Right lobe of liver (tissue), 6 donors: Measurements from ENCODE around the gene ATP6V0E1. TPM values are rescaled to one million over a fixed set of nuclear protein-coding genes. Genes with fewer than 3 reads are reported as not detected.

Source experiments
- ATAC-seq, 4 donors: fragments of 200-7000 bp; cut with Tn5 transposase; one replicate each; pipeline ENCODE4 v1.9.1; 2020; ENCODE audit warnings: mild to moderate bottlenecking in 4 of 4, moderate library complexity in 4 of 4
- DNase-seq, 3 donors: peaks; one replicate each; pipeline ENCODE4 v3.0.0-alpha.2; 2020
- H3K27ac ChIP-seq, 3 donors: fragments of 200-600 bp; one replicate each; pipeline ENCODE4 v1.8.0; 2022
- H3K27me3 ChIP-seq, 2 donors: fragments of 200-600 bp; one replicate each; pipeline ENCODE4 v1.8.0; 2022
- H3K36me3 ChIP-seq, 4 donors: fragments of 200-600 bp; sonication (generic) in 1 of 4; one replicate each; pipeline versions ENCODE4 v1.5.1 to v1.8.0; 2017 to 2022; ENCODE audit warnings: control low read depth in 1 of 4
- H3K4me1 ChIP-seq, 4 donors: fragments of 200-600 bp; sonication (generic) in 1 of 4; one replicate each; pipeline versions ENCODE4 v1.5.1 to v1.8.0; 2017 to 2022; ENCODE audit warnings: control low read depth in 1 of 4
- H3K4me3 ChIP-seq, 3 donors: fragments of 200-600 bp; one replicate each; pipeline ENCODE4 v1.8.0; 2022
- H3K9me3 ChIP-seq, 4 donors: fragments of 200-600 bp; sonication (generic) in 1 of 4; one replicate each; pipeline versions ENCODE4 v1.5.1 to v1.8.0; 2017 to 2022; ENCODE audit warnings: control low read depth in 1 of 4
- POLR2A ChIP-seq: fragments of 450-650 bp; IDR thresholded peaks from one replicate; pipeline ENCODE4 v1.6.1; 2017; ENCODE audit warnings: antibody characterized with exemption, mild to moderate bottlenecking
- WGBS: methylation state at CpG from one replicate; pipeline ENCODE4 v1.1.6; 2018; ENCODE audit warnings: low coverage, low lambda C conversion rate; ENCODE audit not compliant: insufficient coverage; ENCODE audit errors: missing lambda C conversion rate; 5-methylcytosine and 5-hydroxymethylcytosine counted together
- intact Hi-C, 2 donors: fragments of 100-400 bp; cut with DNase I; formaldehyde crosslinking; loops; one replicate each; pipeline versions ENCODE4 v1.11.2 to v1.14.1; 2022
- total RNA-seq, 6 experiments: library from RNA; depleted of rRNA in 2 of 6; stranded (reverse); fragments of >200 nt in 2 of 6; fragmentation: NEBNext Ultra II Directional in 3 of 6; extraction: Animal tissue kit (Norgen Biotek cat#: 25700) in 3 of 6; gene quantifications; one replicate each; pipeline versions ENCODE4 v1.1.0 to v1.2.4, GENCODE V29; 2016 to 2023
- TF ChIP-seq, protein P1 (sequence below), 4 donors: fragments of 200-600 bp in 3 of 4; fragments of 450-650 bp in 1 of 4; IDR thresholded peaks; one replicate each; pipeline versions ENCODE4 v1.5.1 to v1.8.0; 2016 to 2022; ENCODE audit warnings: antibody characterized with exemption in 4 of 4, mild to moderate bottlenecking in 2 of 4
- donor health status: DM: no; HTN: yes; CAD: no.
- donor health status: DM: no; HTN: no; CAD: no.
- donor health status: DM: no; HTN: no; CAD: no.
- donor health status: DM: no; HTN: yes; CAD: no.
- donor health status: DM: no; HTN: yes; CAD: no.

Gene ATP6V0E1
- total RNA-seq, 6 experiments from 2014 or later = 83.1 to 202 (median 116) TPM

DNA sequence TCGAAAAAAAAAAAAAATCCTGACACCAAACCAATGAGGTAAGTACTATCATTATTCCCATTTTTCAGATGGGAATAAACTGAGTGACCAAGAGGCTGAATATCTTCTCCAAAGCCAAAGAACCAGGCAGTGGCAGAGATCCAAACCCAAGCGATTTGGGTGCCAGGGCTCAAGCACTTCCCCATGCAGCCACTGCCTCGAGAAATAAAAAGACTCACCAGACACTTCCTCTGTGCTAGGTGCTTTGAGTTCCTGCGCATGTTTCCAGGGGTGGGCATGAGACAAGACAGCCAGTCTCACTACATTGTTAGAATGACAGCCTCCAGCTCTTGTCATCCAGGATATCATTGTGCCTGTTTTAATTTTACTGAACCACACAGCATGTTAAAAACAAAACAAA lies 26.6 kb upstream of the ATP6V0E1 start:
- DNase-seq (no peak), ATAC-seq (no peak)
- H3K4me1 ChIP-seq = peaks cover 0 to 8% (median 0%) of the 10 kb centered on the region in 4 donors
- H3K36me3 ChIP-seq = peaks cover 0 to 2% (median 0%) of the 10 kb centered on the region in 4 donors
- H3K9me3 ChIP-seq = no peaks in the 10 kb centered on the region
- H3K27ac ChIP-seq = no peak overlapping the region
- intact Hi-C loops = no loop called here
- TF ChIP-seq POLR2A = no peak
- TF ChIP-seq, protein P1, sequence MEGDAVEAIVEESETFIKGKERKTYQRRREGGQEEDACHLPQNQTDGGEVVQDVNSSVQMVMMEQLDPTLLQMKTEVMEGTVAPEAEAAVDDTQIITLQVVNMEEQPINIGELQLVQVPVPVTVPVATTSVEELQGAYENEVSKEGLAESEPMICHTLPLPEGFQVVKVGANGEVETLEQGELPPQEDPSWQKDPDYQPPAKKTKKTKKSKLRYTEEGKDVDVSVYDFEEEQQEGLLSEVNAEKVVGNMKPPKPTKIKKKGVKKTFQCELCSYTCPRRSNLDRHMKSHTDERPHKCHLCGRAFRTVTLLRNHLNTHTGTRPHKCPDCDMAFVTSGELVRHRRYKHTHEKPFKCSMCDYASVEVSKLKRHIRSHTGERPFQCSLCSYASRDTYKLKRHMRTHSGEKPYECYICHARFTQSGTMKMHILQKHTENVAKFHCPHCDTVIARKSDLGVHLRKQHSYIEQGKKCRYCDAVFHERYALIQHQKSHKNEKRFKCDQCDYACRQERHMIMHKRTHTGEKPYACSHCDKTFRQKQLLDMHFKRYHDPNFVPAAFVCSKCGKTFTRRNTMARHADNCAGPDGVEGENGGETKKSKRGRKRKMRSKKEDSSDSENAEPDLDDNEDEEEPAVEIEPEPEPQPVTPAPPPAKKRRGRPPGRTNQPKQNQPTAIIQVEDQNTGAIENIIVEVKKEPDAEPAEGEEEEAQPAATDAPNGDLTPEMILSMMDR (IDR thresholded peaks at IDR 0.05) = no peak
- H3K27me3 ChIP-seq = no peaks in the 10 kb centered on the region
- no peak overlapping the region for H3K4me3 ChIP-seq
- WGBS = 76% methylated on average over 2 of the region's 4 CpGs

DNA sequence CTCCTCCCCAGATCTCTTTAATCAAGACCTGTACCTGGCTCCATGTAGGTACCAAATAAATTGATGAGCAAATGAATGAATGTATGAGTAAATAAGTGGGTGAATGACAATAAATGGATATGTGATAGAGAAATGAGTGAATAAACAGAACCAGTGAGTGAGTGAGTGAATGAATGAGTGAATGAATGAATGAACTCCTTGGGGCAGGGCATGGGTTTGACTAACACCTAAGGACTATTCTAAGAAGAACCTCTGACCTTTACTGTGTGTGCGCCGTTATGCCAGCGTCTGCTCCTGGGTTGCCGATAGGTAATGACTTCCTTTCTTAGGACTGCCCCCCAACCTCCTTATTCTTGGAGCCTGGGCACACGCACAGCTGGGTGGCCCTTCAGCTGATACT lies 26.1 kb upstream of the ATP6V0E1 start:
- WGBS = 54% methylated on average over 5 of the region's 5 CpGs

DNA sequence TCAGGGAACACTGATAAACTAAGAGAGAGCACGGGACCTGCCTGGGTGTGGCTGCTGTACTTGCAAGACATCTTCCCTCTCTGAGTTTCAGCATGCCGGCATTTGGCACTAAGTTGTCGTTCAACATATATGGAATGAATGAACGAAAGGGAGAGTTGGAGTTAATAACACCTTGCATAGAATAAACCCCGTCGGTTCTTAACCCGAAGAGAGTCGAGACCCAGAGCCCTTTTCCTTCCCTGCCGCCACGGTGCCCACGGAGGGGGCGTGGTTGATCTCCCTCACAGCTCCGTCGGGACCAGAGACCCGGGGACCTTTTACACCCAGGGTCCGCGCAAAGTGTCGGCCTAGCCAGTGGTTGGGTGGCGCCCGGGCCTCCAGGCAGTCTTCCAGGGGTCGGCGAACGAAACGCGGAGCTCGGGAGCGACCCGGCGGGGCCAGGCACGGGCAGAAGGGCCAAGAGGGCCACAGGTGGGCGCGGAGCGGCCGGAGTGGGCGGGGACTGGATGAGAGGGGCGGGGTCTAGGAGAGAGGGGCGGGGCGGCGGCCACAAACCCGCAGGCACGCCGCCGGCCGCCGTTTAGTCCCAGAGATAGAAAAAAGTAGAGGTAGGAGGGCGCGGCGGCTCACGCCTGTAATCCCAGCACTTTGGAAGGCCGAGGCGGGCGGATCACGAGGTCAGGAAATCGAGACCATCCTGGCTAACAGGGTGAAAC lies 25.1 kb upstream of the ATP6V0E1 start:
- H3K4me1 ChIP-seq = peaks cover 0 to 8% (median 0%) of the 10 kb centered on the region in 4 donors
- H3K27me3 ChIP-seq = no peaks in the 10 kb centered on the region
- H3K9me3 ChIP-seq = no peaks in the 10 kb centered on the region
- DNase-seq (peak; percentile 78 to 83 (median 80)), ATAC-seq (peak; percentile 85 to 93 (median 89))
- peak overlapping the region; percentile 54 to 70 (median 60) for H3K27ac ChIP-seq
- intact Hi-C loops = no loop called here
- peak overlapping the region; percentile 93 to 96 (median 96) for H3K4me3 ChIP-seq
- 3% methylated on average over 34 of the region's 54 CpGs for WGBS
- TF ChIP-seq, protein P1 (IDR thresholded peaks at IDR 0.05) = no peak
- TF ChIP-seq POLR2A = no peak
- peaks cover 0 to 4% (median 0%) of the 10 kb centered on the region in 4 donors for H3K36me3 ChIP-seq

More for the DNA sequence above, 26.1 kb upstream of the ATP6V0E1 start:
- ATAC-seq (no peak), DNase-seq (no peak)
- TF ChIP-seq, protein P1 (IDR thresholded peaks at IDR 0.05) = no peak
- TF ChIP-seq POLR2A = no peak
- Histone ChIP-seq H3K9me3 (no peaks in the 10 kb centered on the region), H3K27ac (no peak overlapping the region), H3K27me3 (no peaks in the 10 kb centered on the region), H3K4me1 (peaks cover 0 to 8% (median 0%) of the 10 kb centered on the region in 4 donors), H3K4me3 (no peak overlapping the region), H3K36me3 (peaks cover 0 to 4% (median 0%) of the 10 kb centered on the region in 4 donors)
- intact Hi-C loops = no loop called here

DNA sequence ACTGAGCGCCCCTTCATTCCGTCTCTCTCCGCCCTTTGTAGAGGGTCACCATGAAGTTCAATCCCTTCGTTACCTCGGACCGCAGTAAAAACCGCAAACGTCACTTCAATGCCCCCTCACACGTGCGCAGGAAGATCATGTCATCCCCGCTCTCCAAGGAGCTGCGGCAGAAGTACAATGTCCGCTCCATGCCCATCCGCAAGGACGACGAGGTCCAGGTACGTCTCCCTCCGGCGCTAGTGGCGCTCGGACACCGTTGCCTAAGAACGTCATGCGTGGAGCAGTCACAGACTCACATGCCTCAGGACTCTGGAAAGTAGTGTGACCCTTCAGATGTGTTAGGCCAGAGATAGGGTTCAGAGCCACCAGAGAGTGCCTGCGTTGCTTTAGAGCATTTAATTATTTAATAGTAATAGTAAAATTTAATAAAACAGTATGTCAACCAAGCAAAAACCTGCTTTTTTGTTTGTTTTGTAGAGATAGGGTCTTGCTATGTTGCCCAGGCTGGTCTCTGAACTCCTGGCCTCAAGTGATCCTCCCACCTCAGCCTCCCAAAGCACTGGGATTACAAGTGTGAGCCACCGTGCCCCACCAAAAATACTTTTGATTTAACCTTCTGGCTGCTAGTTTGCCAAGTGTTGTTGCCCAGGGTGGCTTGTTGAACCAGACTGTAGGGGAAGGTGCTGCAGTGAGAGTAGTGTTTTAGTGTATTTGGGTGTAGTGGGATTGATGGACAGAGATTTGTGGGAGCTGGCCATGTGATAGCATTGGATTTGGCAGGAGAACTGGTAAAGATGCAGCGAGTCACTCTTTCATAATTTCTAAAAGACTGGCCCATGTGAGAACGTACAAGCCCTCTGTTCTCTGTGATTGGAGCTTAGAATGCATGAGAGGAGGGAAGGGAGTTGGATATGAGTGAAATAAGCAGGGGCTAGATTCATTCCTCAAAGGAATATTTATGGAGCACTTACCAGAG lies 23.5 kb upstream of the ATP6V0E1 start:
- ATAC-seq = peak in 1 of 4 donors; percentile 1
- Histone ChIP-seq H3K9me3 (no peaks in the 10 kb centered on the region), H3K4me3 (peak overlapping the region; percentile 93 to 96 (median 96)), H3K36me3 (peaks cover 0 to 10% (median 0%) of the 10 kb centered on the region in 4 donors), H3K27me3 (no peaks in the 10 kb centered on the region), H3K4me1 (peaks cover 0 to 8% (median 0%) of the 10 kb centered on the region in 4 donors), H3K27ac (peak overlapping the region in 2 of 3 donors; percentile 60 to 70)
- intact Hi-C loops = no loop called here
- TF ChIP-seq, protein P1 (IDR thresholded peaks at IDR 0.05) = no peak
- TF ChIP-seq POLR2A = no peak
- DNase-seq = no peak
- WGBS = 10% methylated on average over 23 of the region's 28 CpGs
